NCI-H128 (cell line): Measurements from ENCODE around the gene LRRC36.
"Not testable (repeated sequence)": the region's sequence is repeated elsewhere in the genome, so short reads cannot be mapped to it uniquely, and the experiment has no call there.

Experiments
- DNase-seq: peaks from one replicate; lab custom pipeline; 2025; ENCODE audit not compliant: unreplicated experiment; lab: John Stamatoyannopoulos, UW

Gene LRRC36

GRCh38 chr16:67341250-67341649 is 14.6 kb downstream of the LRRC36 start:
- no peak for DNase-seq

- DNase-seq, result no peak
These were observed 16.0 kb downstream of the LRRC36 start for GRCh38 chr16:67342616-67343015.

DNA sequence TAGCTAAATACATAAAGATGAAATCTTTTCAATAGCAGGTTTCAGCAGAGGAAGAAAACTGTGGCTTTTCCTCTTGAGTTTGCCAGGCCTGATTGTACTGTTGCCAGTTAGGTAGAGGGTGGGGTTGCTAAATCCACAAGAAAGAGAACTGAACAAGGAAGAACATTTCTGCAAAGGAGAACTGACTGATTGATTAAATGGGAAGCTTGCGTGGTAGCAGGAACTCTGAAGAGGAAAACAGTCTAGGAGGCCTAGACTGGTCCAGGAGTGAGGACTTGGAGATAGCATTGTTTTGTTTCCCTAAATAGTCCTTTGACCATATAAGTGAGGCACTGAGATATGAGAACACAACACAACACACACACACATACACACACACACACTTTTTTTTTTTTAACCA is 18.8 kb downstream of the LRRC36 start:
- no peak for DNase-seq

DNA sequence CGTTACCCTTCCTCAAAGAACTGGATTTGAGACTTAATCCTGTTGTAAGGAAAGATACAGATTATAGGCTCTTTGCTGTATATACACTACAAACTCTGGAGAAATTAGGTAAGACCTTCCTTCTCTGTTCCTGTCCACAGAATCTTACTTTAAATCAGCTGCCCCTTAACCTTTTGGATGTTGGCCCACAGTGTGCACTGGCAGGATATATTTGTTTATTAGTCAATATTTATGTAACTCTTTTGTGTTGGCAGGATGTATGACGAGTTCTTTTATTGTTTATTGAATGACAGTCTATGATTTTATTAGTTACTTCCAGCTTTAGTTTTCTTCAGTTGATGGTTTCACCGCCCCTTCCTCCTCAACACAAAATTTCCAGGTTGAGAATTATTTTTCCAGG is 19.7 kb downstream of the LRRC36 start:
- DNase-seq, result no peak

GRCh38 chr16:67349172-67349571 is 22.6 kb downstream of the LRRC36 start:
- DNase-seq, result no peak

- DNase-seq, result no peak
These were observed 23.7 kb downstream of the LRRC36 start for GRCh38 chr16:67350324-67350723.

GRCh38 chr16:67352463-67352862 is 25.8 kb downstream of the LRRC36 start:
- not testable (repeated sequence) for DNase-seq

DNA sequence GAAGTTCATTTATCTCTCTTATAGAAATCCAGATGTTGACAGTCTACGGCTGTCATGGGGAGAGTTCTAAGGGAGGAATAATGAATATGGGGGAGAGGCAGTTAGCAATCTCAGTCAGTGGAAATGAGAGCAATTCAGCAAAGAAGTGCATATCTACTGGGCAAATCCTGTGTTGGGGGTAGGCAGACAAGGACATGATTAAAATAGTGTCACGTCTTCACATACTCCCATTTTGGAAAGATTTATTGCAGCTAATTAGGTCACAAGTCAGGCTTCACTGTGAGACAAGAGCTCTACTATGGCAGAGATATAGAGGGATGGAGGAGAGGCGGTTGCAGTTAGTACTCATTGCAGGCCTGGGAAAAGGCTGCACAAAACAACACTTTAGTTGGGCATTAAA is 29.8 kb downstream of the LRRC36 start:
- DNase-seq, result no peak

DNA sequence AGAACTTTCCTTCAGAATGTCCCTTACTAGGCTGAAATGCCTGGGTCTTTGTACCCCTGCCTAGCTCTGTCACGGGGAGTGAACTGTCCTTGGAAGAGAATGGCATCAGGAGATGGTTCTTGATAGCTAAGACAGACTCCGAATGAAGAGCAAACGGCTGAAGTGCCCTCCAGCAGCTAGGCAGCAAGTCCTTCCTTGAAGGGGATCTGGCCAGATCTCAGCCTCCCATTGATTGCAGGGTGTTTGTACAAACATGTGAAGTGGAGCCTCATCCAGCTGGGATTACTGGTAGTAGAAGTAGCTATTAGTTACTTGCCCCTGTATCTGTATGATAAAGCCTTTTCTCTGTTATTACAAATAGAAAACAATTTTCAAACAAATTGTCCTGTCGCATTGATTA is 30.9 kb downstream of the LRRC36 start:
- DNase-seq, result no peak

DNA sequence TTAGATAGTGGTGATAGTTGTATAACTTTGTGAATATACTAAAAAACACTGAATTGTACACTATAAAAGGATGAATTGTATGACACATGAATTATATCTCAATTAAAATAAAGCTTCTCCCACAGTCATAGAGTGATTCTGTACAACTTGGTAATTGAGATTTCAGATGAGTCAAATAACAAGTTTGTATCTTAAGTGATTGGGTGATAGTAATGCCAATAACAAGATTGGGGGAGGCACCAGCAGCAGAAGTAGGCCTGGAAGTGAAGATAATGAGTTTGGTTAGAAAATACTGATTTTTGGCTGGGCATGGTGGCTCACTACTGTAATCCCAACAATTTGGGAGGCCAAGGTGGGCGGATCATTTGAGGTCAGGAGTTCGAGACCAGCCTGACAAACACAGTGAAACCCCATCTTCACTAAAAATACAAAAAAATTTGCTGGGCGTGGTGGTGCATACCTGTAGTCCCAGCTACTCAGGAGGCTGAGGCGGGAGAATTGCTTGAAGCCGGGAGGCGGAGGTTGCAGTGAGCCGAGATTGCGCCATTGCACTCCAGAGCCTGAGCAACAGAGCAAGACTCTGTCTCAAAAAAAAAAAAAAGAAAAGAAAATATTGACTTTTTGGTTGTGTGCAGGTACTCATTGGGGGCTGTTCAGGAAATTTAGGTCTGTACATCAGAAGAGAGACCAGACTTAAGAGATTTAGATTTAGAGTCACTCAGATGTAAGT is 33.1 kb downstream of the LRRC36 start:
- DNase-seq, result not testable (repeated sequence)

DNA sequence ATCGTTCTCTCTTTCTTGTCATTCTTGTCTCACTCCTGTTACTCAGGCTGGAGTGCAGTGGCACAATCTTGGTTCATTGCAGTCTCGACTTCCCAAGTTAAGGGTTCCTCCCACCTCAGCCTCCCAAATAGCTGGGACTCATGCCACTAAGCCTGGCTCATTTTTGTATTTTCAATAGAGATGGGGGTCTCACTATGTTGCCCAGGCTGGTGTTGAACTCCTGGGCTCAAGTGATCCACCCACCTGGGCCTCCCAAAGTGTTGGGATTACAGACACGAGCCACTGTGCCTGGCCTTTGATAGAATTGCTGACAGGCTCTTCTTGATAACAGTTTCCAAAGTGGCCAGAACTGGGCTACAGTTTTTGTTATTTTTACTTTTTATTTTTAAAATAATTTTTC is 34.4 kb downstream of the LRRC36 start:
- no peak for DNase-seq

DNA sequence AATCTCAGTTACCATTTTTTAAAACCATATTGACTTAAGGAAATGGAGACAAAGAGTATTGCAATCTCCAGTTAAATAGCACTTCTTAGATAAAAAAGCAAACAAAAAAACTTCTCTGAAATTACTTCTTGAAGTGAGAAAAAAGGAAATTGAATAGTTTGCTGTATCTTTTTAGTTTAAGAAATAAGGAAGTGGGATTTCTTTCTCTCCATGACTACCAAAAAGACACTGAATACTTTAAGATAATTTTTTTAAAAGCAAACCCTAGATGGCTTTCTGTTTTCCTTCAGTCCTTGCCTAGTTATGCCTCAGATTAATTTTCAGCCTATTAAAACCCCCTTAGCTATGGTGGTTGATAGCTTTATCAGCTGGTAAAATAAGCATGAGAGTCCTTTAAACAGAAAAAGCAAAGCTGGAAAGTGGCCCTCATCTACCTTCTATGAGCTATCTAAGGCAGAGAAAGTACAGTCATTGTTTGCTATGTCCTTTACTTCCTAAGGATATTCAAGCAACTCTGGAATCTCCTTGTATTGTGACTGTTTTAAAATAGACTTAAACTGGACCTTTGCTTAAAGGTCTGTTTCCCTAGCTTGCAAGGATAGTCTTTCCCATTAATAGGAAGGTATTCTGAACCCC is 38.1 kb downstream of the LRRC36 start:
- DNase-seq, result no peak

DNA sequence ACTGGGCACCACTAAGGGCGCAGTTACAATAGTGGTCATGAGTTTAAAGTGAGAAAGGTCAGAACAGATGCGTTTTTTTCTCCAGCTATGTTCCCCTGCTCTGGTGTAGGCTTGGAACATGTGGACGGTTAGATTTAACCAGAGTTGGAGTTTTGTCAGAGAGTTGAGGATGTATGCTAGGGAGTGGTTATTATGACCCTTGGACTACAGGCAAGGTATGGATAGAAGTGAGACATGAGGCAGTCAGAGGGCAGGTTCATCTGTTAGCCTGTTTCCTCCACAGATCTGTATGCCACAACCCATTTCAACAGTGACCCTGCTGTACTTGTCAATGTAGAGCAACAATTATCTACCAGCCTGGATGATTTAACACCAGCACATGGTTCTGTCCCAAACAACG is 44.0 kb downstream of the LRRC36 start:
- DNase-seq, result no peak

GRCh38 chr16:67372664-67373063 is 46.0 kb downstream of the LRRC36 start:
- no peak for DNase-seq

DNA sequence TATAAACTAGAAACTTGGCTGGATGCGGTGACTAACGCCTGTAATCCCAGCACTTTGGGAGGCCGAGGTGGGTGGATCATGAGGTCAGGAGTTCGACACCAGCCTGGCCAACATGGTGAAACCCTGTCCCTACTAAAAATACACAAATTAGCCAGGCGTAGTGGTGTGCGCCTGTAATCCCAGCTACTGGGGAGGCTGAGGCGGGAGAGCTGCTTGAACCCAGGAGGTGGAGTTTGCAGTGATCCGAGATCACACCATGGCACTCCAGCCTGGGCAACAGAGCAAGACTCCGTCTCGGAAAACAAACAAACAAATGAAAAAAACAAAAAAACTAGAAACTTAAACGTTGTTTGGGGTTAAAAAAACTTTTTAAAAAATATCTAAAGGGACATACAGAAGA is 49.4 kb downstream of the LRRC36 start:
- DNase-seq, result not testable (repeated sequence)

- DNase-seq, result no peak
These were observed 52.0 kb downstream of the LRRC36 start for GRCh38 chr16:67378642-67379041.

- DNase-seq, result no peak
These were observed 56.7 kb downstream of the LRRC36 start for GRCh38 chr16:67383284-67383683.

DNA sequence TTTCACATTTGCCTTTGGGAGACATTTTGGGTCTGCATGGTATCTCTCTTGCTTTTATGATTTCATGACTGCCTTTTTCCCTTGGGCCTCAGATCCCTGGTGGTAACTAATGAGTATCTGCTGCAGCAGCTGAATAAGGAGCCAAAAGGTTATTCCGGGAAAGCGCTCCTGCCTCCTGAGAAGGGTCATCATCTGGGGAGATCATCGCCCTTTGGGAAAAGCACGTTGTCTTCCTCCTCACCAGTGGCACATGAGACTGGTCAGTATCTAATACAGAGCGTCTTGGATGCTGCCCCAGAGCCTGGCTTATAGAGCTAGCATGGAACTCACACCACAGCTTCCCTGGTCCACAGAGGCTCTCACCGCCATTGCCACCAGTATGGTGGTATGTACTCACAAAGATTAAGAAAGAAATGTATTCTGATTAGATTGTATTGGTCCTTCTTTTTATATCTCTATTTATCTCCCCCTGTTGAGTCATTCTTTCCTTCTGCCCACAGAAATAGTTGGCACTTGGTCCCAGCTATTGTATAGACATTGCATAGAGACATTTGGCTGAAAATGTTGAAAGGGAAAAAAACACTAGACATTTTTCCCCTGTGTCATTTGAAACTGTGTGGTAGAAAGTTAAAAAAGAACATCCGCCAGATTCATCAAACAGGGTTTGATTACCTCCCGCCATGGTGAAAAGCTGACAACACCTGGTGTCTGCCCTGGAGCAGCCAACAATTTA is 58.3 kb downstream of the LRRC36 start:
- no peak for DNase-seq

DNA sequence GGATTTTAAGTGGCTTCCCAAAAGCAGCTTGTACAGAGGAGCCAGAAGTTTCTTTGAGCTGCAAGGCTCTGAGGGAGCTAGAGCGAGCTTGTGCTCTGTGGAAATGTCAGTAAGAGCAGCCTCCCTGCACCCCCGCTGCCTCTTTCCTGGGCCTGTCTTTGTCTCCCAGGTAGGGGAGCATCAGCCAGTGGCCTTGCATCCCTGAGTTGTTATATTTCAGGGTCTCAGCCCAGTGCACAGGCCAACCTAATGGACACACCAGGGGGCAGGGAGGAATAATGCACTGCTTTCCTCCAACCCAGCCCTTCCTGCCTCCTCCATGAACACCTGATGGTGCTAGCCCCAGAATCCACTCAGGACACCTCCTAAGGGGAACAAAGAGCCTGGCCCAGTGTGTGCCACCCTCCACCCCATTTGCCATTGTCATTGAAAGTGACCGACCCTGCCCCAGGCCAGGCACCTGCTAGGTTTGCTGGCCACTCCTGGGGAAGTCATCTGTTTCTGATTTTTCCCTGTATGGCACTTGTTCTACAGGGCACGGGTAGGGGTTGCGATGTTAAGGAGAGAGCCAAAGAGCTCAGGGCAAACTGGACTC is 60.3 kb downstream of the LRRC36 start:
- DNase-seq, result no peak

- no peak for DNase-seq
These were observed 61.0 kb downstream of the LRRC36 start for GRCh38 chr16:67387479-67388079.

GRCh38 chr16:67388191-67388590 is 61.6 kb downstream of the LRRC36 start:
- no peak for DNase-seq
